ENCODE measurements around the gene MTNR1B. TPM values are rescaled to one million over a fixed set of nuclear protein-coding genes. Genes with fewer than 3 reads are reported as not detected.

MTNR1B gene
- total RNA-seq, 1 experiment from 2014 or later = not detected

- CTCF ChIA-PET = no interaction called here
- H3K27me3 Mint-ChIP-seq (ENCODE audit: unreplicated experiment) = no peaks in the 10 kb centered on the region
- no peak for TF ChIP-seq CTCF (IDR thresholded peaks at IDR 0.05; ENCODE audit: unreplicated experiment)
Measured at GRCh38 chr11:92967867-92968266, 1.6 kb upstream of the MTNR1B start.

GRCh38 chr11:92969293-92969633, 188 bp upstream of the MTNR1B start:
- TF ChIP-seq CTCF (IDR thresholded peaks at IDR 0.05; ENCODE audit: unreplicated experiment) = no peak
- intact Hi-C loops (cut with micrococcal nuclease; ENCODE audit: unreplicated experiment) = no loop called here
- CTCF ChIA-PET = no interaction called here
- Mint-ChIP-seq H3K4me1 (ENCODE audit: low read depth, unreplicated experiment) (no peaks in the 10 kb centered on the region), H3K27me3 (ENCODE audit: unreplicated experiment) (no peaks in the 10 kb centered on the region), H3K27ac (ENCODE audit: unreplicated experiment) (no peak overlapping the region), H3K4me3 (ENCODE audit: low read depth, unreplicated experiment) (no peak overlapping the region), H3K36me3 (ENCODE audit: insufficient read depth, unreplicated experiment) (no peaks in the 10 kb centered on the region), H3K9me3 (ENCODE audit: low read depth, unreplicated experiment) (no peaks in the 10 kb centered on the region)
- no peak for DNase-seq
- BruUV-seq (replicated peaks) = no TSS peak

More at GRCh38 chr11:92967867-92968266, 1.6 kb upstream of the MTNR1B start:
- no peaks in the 10 kb centered on the region for H3K9me3 Mint-ChIP-seq (ENCODE audit: low read depth, unreplicated experiment)
- BruUV-seq (replicated peaks) = no TSS peak
- no peak overlapping the region for H3K27ac Mint-ChIP-seq (ENCODE audit: unreplicated experiment)
- no peak for DNase-seq
- H3K4me3 Mint-ChIP-seq (ENCODE audit: low read depth, unreplicated experiment) = no peak overlapping the region
- H3K4me1 Mint-ChIP-seq (ENCODE audit: low read depth, unreplicated experiment) = no peaks in the 10 kb centered on the region
- no peaks in the 10 kb centered on the region for H3K36me3 Mint-ChIP-seq (ENCODE audit: insufficient read depth, unreplicated experiment)
- intact Hi-C loops (cut with micrococcal nuclease; ENCODE audit: unreplicated experiment) = no loop called here

- Mint-ChIP-seq H3K27me3 (ENCODE audit: unreplicated experiment) (no peaks in the 10 kb centered on the region), H3K27ac (ENCODE audit: unreplicated experiment) (no peak overlapping the region), H3K4me3 (ENCODE audit: low read depth, unreplicated experiment) (no peak overlapping the region), H3K4me1 (ENCODE audit: low read depth, unreplicated experiment) (no peaks in the 10 kb centered on the region), H3K9me3 (ENCODE audit: low read depth, unreplicated experiment) (no peaks in the 10 kb centered on the region), H3K36me3 (ENCODE audit: insufficient read depth, unreplicated experiment) (no peaks in the 10 kb centered on the region)
- no peak for TF ChIP-seq CTCF (IDR thresholded peaks at IDR 0.05; ENCODE audit: unreplicated experiment)
- DNase-seq = no peak
- intact Hi-C loops (cut with micrococcal nuclease; ENCODE audit: unreplicated experiment) = no loop called here
- CTCF ChIA-PET = no interaction called here
- BruUV-seq (replicated peaks) = no TSS peak
Measured at GRCh38 chr11:92972248-92972647, 2.8 kb downstream of the MTNR1B start.

GRCh38 chr11:92975285-92975684, 5.8 kb downstream of the MTNR1B start:
- H3K9me3 Mint-ChIP-seq (ENCODE audit: low read depth, unreplicated experiment) = no peaks in the 10 kb centered on the region
- intact Hi-C loops (cut with micrococcal nuclease; ENCODE audit: unreplicated experiment) = no loop called here
- no peaks in the 10 kb centered on the region for H3K4me1 Mint-ChIP-seq (ENCODE audit: low read depth, unreplicated experiment)
- no peaks in the 10 kb centered on the region for H3K36me3 Mint-ChIP-seq (ENCODE audit: insufficient read depth, unreplicated experiment)
- CTCF ChIA-PET = interaction anchor here (0.5 kb wide), 1 partner anchor 13 kb away, joined by 3 read pairs; no protein-coding TSS in a partner anchor
- DNase-seq = no peak
- no peak for TF ChIP-seq CTCF (IDR thresholded peaks at IDR 0.05; ENCODE audit: unreplicated experiment)
- no peak overlapping the region for H3K27ac Mint-ChIP-seq (ENCODE audit: unreplicated experiment)
- no TSS peak for BruUV-seq (replicated peaks)
- no peaks in the 10 kb centered on the region for H3K27me3 Mint-ChIP-seq (ENCODE audit: unreplicated experiment)
- H3K4me3 Mint-ChIP-seq (ENCODE audit: low read depth, unreplicated experiment) = no peak overlapping the region

GRCh38 chr11:92976681-92977080, 7.2 kb downstream of the MTNR1B start:
- intact Hi-C loops (cut with micrococcal nuclease; ENCODE audit: unreplicated experiment) = no loop called here
- no peak for DNase-seq
- no peaks in the 10 kb centered on the region for H3K9me3 Mint-ChIP-seq (ENCODE audit: low read depth, unreplicated experiment)
- TF ChIP-seq CTCF (IDR thresholded peaks at IDR 0.05; ENCODE audit: unreplicated experiment) = no peak
- H3K4me3 Mint-ChIP-seq (ENCODE audit: low read depth, unreplicated experiment) = no peak overlapping the region
- CTCF ChIA-PET = no interaction called here
- H3K27me3 Mint-ChIP-seq (ENCODE audit: unreplicated experiment) = no peaks in the 10 kb centered on the region
- no peaks in the 10 kb centered on the region for H3K36me3 Mint-ChIP-seq (ENCODE audit: insufficient read depth, unreplicated experiment)
- no peaks in the 10 kb centered on the region for H3K4me1 Mint-ChIP-seq (ENCODE audit: low read depth, unreplicated experiment)
- BruUV-seq (replicated peaks) = no TSS peak
- no peak overlapping the region for H3K27ac Mint-ChIP-seq (ENCODE audit: unreplicated experiment)

All from Calu3 (cell line).